Calu3 (cell line): ENCODE data around the gene TCF12. TPM values are rescaled to one million over a fixed set of nuclear protein-coding genes. Genes with fewer than 3 reads are reported as not detected.

ENCODE experiments used
- BruUV-seq: library from RNA; stranded (reverse); fragments of 400-500 nt; replicated peaks from 2 replicates; lab custom pipeline; 2021; lab: Mats Ljungman, UMichigan
- CTCF ChIA-PET: fragments of 300-600 bp; sonication (Branson Sonifier 250); formaldehyde crosslinking; loops from one replicate; lab custom pipeline; 2022; ENCODE audit warnings: antibody characterized with exemption; lab: Charles Lee
- DNase-seq: peaks from one replicate; pipeline ENCODE4 v3.0.0; 2022
- H3K27ac Mint-ChIP-seq: one replicate; pipeline ENCODE4 v1.8.0; 2022; ENCODE audit warnings: mixed read lengths; ENCODE audit not compliant: unreplicated experiment
- H3K27me3 Mint-ChIP-seq: one replicate; pipeline ENCODE4 v1.8.0; 2022; ENCODE audit warnings: mixed read lengths; ENCODE audit not compliant: unreplicated experiment
- H3K36me3 Mint-ChIP-seq: one replicate; pipeline ENCODE4 v1.8.0; 2022; ENCODE audit warnings: mild to moderate bottlenecking, moderate library complexity, mixed read lengths; ENCODE audit not compliant: insufficient read depth, unreplicated experiment
- H3K4me1 Mint-ChIP-seq: one replicate; pipeline ENCODE4 v1.8.0; 2022; ENCODE audit warnings: mild to moderate bottlenecking, low read depth, mixed read lengths; ENCODE audit not compliant: unreplicated experiment
- H3K4me3 Mint-ChIP-seq: one replicate; pipeline ENCODE4 v1.8.0; 2022; ENCODE audit warnings: mild to moderate bottlenecking, low read depth, moderate library complexity, mixed read lengths; ENCODE audit not compliant: unreplicated experiment
- H3K9me3 Mint-ChIP-seq: one replicate; pipeline ENCODE4 v1.8.0; 2022; ENCODE audit warnings: low read depth, mixed read lengths; ENCODE audit not compliant: unreplicated experiment
- CTCF ChIP-seq: fragments of 200-600 bp; IDR thresholded peaks from one replicate; pipeline ENCODE4 v1.8.0; 2022; ENCODE audit warnings: antibody characterized with exemption; ENCODE audit not compliant: unreplicated experiment
- intact Hi-C: fragments of 100-400 bp; cut with micrococcal nuclease; formaldehyde crosslinking; loops from one replicate; pipeline ENCODE4 v1.10.0; 2022; ENCODE audit not compliant: unreplicated experiment
- total RNA-seq: library from RNA; stranded (reverse); gene quantifications from 2 replicates; pipeline ENCODE4 v1.2.3, GENCODE V29; 2022

TCF12 gene
- total RNA-seq, 1 experiment from 2014 or later, result 127 TPM

GRCh38 chr15:57286446-57287122 lies 368.1 kb downstream of the TCF12 start:
- no TSS peak for BruUV-seq
- TF ChIP-seq CTCF, result no peak
- no peak for DNase-seq
- Mint-ChIP-seq H3K9me3 (no peaks in the 10 kb centered on the region), H3K36me3 (peaks cover 11% of the 10 kb centered on the region), H3K4me1 (no peaks in the 10 kb centered on the region), H3K27ac (no peak overlapping the region), H3K4me3 (no peak overlapping the region), H3K27me3 (no peaks in the 10 kb centered on the region)
- CTCF ChIA-PET, result no interaction called here
- intact Hi-C loops, result no loop called here

GRCh38 chr15:57287123-57287521 lies 368.7 kb downstream of the TCF12 start:
- BruUV-seq, result no TSS peak

GRCh38 chr15:57288926-57289580 lies 370.6 kb downstream of the TCF12 start:
- TF ChIP-seq CTCF, result no peak
- intact Hi-C loops, result no loop called here
- CTCF ChIA-PET, result interaction anchor here (1.4 kb wide), 1 partner anchor 13 kb away, joined by 3 read pairs; no protein-coding TSS in a partner anchor
- Mint-ChIP-seq H3K4me1 (no peaks in the 10 kb centered on the region), H3K9me3 (no peaks in the 10 kb centered on the region), H3K27me3 (no peaks in the 10 kb centered on the region), H3K4me3 (no peak overlapping the region), H3K27ac (no peak overlapping the region), H3K36me3 (peaks cover 6% of the 10 kb centered on the region)
- no peak for DNase-seq
- BruUV-seq, result no TSS peak

More at GRCh38 chr15:57287123-57287521, 368.7 kb downstream of the TCF12 start:
- no peak for TF ChIP-seq CTCF
- Mint-ChIP-seq H3K4me3 (no peak overlapping the region), H3K4me1 (no peaks in the 10 kb centered on the region), H3K36me3 (peaks cover 11% of the 10 kb centered on the region), H3K27ac (no peak overlapping the region), H3K27me3 (no peaks in the 10 kb centered on the region), H3K9me3 (no peaks in the 10 kb centered on the region)
- intact Hi-C loops, result no loop called here
- DNase-seq, result no peak
- CTCF ChIA-PET, result no interaction called here

- intact Hi-C loops, result no loop called here
- Mint-ChIP-seq H3K27me3 (no peaks in the 10 kb centered on the region), H3K4me1 (no peaks in the 10 kb centered on the region), H3K4me3 (no peak overlapping the region), H3K27ac (no peak overlapping the region), H3K9me3 (no peaks in the 10 kb centered on the region), H3K36me3 (peaks cover 6% of the 10 kb centered on the region)
- no peak for DNase-seq
- BruUV-seq, result no TSS peak
- TF ChIP-seq CTCF, result no peak
- CTCF ChIA-PET, result interaction anchor here (0.6 to 1.4 kb wide), 3 partner anchors 11 to 22 kb away, joined by 3 read pairs; no protein-coding TSS in a partner anchor
Observed at GRCh38 chr15:57290187-57290586, 371.7 kb downstream of the TCF12 start.
